Glomerular endothelial cell (primary cell): ENCODE data around the gene TMEM240. TPM values are rescaled to one million over a fixed set of nuclear protein-coding genes. Genes with fewer than 3 reads are reported as not detected.
"Not testable (repeated sequence)": the region's sequence is repeated elsewhere in the genome, so short reads cannot be mapped to it uniquely, and the experiment has no call there.

ENCODE experiments used
- DNase-seq: peaks from one replicate; pipeline ENCODE4 v3.0.0-alpha.2; 2011; ENCODE audit warnings: low read depth, low spot score; ENCODE audit errors: extremely low read depth
- total RNA-seq: library from RNA; depleted of rRNA; stranded (reverse); fragments of >200 nt; gene quantifications from 2 replicates; pipeline ENCODE4 v1.2.3, GENCODE V29; 2015

TMEM240 gene
- total RNA-seq, 1 donor from 2014 or later: 3.4 TPM

- DNase-seq: no peak
Observed at GRCh38 chr1:1558591-1558990, 18.2 kb upstream of the TMEM240 start.

DNA sequence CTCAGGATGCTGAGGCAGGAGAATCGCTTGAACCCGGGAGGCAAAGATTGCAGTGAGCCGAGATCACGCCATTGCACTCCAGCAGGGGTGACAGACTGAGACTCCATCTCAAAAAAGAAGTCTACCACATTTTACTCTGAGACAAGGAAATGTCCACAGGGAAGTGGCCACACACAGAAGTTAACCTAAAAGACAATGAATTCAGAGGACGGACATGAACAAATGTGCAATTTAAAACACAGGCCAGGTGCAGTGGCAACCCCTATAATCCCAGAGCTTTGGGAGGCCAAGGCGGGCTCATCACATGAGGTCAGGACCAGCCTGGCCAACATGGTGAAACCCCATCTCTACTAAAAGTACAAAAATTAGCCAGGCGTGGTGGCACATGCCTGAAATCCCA lies 17.3 kb upstream of the TMEM240 start:
- not testable (repeated sequence) for DNase-seq

DNA sequence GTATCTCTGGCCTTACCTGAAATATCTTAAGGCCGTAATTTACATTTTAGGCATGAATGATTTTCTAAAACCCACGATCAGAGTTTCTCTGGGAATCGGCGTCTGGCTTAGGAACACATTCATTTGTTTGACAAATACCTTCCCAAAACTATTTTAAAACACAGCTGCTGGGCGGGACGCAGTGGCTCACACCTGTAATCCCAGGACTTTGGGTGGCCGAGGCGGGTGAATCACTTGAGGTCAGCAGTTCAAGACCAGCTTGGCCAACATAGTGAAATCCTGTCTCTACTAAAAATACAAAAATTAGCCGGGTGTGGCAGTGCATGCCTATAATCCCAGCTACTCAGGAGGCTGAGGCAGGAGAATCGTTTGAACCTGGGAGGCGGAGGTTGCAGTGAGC lies 16.5 kb upstream of the TMEM240 start:
- DNase-seq: not testable (repeated sequence)

GRCh38 chr1:1556505-1556904 lies 16.1 kb upstream of the TMEM240 start:
- DNase-seq: no peak

DNA sequence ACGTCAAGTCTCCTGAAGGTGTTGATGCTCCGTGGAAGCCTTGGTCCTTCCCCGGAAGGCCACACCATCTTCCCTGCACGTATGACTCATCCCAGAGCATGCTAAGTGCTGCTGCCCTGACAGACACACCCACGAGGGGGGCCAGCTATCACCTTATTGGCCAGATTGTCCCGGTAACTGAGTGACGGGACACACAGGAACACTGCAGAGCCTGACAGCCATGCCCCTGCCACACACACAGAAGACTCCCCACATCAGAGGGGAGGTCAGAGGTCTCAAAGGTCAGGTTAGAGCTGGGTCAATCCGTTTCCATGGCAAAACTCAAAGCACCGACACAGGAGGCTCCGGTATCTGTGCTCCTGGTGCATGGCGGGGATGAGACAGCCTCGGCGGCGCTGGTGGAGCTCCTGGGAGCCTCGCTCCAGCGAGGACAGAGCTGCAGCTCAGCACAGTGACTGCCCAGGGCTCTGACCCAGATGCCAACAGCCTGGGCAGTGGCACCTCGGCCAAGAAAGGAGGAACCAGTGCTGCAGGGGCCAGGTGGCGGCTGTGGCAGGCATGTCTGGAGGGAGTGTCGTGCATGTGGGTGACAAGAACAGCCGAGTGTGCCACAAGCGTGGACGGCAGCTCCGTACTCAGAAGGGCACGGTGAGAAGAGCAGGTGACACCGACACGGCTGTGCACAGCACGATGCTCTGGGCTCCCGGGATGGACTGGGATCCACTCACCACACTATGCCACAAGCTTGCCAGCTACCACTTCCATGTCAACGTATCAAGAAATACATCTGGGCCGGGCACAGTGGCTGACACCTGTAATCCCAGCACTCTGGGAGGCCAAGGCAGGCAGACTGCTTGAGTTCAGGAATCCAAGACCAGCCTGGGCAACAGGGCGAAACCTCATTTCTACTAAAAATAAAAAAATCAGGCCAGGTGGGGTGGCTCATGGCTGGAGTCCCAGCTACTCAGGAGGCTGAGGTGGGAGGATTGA lies 14.8 kb upstream of the TMEM240 start:
- DNase-seq: no peak

DNA sequence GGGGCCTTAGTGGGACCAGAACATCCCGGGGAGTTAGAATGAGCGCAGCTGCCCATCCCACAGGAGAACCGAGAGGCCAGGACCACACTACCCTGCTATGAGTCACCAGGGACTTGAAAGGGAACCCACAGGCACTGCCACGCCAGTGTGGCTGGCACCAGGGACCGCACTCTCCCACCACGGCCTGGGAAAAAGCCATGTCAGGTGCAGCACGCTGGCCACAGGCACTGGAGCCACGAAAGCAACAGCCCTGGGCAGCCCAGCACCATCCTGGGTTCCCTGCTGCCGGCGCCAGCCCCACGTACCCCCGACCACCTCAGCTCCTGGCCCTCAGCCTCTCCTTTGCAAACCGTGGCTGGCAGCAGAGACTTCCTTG lies 14.1 kb upstream of the TMEM240 start:
- DNase-seq: no peak

DNA sequence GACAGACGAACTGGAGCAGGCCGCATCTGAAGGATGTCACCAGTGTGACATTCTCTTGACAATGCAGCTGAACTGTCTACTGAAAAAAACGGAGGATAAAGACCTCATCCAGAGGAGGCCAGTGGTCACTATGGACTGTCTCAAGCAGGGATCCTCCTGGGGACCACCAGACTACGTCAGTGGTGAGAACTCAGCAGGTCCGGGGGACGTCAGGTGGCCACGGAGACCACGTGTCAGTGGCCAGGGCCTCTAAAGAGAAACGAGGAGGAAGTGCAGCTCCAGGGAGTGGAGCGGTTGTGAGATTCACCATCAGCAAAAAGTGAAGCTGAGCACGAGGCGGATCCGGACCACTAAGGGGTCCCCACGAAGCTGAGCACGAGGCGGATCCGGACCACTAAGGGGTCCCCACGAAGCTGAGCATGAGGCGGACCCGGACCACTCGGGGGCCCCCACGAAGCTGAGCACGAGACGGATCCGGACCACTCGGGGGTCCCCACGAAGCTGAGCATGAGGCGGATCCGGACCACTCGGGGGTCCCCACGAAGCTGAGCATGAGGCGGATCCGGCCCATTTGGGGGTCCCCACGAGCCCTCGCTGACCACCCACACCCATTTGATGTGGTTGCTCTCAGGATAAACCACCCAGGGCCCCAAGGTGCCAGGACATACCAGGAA lies 13.5 kb upstream of the TMEM240 start:
- DNase-seq: no peak

GRCh38 chr1:1552263-1552639 lies 11.8 kb upstream of the TMEM240 start:
- DNase-seq: no peak

DNA sequence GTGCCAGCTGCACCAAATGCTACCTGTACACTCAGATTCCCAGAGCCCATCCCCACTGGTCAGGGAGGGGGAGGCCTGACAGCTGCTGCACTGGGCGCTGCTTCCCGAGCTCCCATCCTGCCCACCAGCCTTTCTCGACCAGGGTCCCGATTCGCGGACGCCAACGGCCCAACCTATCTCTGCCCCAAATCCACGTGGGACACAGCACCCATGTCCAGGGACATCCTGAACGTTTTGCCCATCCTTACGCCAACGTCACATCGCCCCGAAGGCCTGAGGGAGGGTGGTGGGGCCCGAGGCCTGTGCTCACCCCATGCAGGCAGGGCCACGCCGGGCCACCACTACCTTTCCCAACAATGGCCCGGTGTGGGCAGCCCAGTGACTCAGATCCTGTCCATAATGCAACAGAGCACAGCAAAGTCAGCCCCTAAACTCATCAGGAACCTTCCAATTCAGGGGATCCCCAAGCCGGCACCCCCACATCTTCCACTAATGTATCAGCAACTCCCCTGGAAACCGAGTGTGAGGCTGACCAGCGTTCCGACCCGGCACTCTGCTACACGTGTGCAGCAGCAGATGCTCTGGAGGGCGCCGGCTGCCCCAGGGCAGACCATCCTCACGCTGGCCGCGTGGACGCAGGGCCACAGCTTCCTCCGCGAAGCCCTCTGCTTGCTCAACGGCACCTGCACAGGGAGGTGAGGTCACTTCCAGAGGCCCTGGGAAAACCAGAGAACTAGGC lies 11.3 kb upstream of the TMEM240 start:
- DNase-seq: no peak

DNA sequence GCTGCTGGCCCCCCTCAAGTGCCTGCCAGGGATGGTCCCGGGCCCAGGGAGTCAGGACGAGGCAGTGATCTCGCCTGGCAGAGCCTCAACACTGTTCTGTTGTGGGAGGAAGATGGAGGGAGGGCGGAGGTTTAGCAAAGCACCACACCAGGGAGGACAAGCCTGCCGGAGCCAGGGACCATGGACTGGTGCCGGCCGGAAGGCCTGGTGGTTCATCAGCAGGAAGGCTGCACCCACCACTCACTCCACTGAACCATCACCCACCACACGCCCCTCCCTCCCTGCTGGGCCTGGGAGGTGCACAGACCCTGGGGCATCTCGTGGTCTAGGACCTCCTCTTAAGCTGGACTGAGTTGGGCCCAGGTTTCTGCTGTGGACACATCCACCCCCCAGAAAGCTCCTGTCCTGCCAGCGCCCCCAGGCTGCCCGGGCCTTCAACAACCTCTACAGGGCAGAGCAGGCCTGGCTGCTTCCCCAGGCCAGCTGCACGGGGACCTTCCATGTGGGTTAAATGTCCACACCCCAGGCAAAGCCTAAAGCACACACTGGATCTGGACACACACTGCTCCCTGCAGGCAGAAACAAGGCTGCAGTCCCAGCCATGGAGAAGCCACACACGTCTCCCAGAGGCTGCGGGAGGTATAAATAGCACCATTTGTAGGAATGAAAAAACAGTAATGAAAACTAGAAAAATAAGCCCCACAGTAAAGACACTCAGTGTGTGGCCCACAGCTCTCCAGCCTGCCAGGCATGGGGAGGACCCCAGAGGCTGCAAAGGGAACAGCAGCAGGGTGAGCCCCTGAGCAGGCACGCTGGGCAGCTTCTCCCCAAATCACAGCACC lies 10.4 kb upstream of the TMEM240 start:
- no peak for DNase-seq

GRCh38 chr1:1550087-1550486 lies 9.7 kb upstream of the TMEM240 start:
- DNase-seq: no peak

GRCh38 chr1:1548591-1548990 lies 8.2 kb upstream of the TMEM240 start:
- DNase-seq: no peak

DNA sequence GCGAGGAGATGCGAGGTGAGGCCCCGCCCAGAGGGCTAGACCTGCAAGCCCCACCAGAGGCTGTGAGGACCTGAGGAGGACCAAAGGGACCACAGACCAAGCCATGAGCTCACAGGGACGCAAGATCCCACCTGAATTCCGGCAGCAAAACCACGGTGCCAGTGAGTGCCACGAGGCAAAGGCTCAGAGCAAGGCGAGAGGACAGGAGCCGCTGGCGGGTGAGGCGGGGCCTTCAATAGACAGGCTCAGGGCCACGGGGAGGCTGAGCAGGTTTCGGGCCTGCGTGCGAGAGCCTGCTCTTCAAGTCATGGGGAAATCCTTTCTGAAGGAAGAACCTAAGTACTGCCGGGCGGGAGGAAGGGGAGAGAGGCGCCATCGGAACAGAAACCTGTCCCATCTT lies 7.1 kb upstream of the TMEM240 start:
- no peak for DNase-seq

DNA sequence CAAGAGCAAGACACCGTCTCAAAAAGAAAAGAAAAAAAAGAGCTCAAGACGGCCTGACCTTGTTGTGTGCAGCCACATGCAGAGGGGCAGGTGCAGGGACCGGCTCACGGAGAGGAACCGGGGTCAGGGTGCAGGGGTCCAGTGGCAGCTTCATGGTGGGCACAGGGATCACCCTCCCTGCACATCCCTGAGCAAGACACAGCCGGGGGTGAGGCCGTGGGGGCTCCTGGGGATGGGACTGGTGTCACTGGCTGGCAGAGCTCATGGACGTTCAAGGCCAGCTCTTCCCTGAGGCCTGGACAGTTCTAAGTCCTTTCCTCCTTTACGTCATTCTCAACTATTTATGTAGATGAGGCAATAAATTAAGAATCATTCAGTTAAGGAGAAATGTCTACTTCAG lies 6.6 kb upstream of the TMEM240 start:
- DNase-seq: no peak

- no peak for DNase-seq
Observed at GRCh38 chr1:1545946-1546737, 5.7 kb upstream of the TMEM240 start.

- DNase-seq: no peak
Observed at GRCh38 chr1:1544544-1544943, 4.1 kb upstream of the TMEM240 start.

GRCh38 chr1:1543706-1544099 lies 3.3 kb upstream of the TMEM240 start:
- DNase-seq: no peak

GRCh38 chr1:1542766-1543705 lies 2.6 kb upstream of the TMEM240 start:
- DNase-seq: no peak
